Measurements from ENCODE around the gene SP7.
"Not testable (repeated sequence)": the region's sequence is repeated elsewhere in the genome, so short reads cannot be mapped to it uniquely, and the experiment has no call there.

Gene SP7

GRCh38 chr12:53299101-53299453, 37.1 kb downstream of the SP7 start:
- no peak for TF ChIP-seq CTCF (IDR thresholded peaks at IDR 0.05)
- peaks cover 23% of the 10 kb centered on the region for H3K79me2 ChIP-seq
- peaks cover 24% of the 10 kb centered on the region for H3K4me1 ChIP-seq
- H3K36me3 ChIP-seq (ENCODE audit: control insufficient read depth, insufficient read depth, low read length), result no peaks in the 10 kb centered on the region
- H3K27ac ChIP-seq, result peak overlapping the region; percentile 79
- peak overlapping the region; percentile 82 for H3K4me3 ChIP-seq (ENCODE audit: low read depth, low read length)
- H3K9me3 ChIP-seq (ENCODE audit: control insufficient read depth, low read length), result no peaks in the 10 kb centered on the region
- H2AFZ ChIP-seq, result peak overlapping the region; percentile 85
- H3K9ac ChIP-seq, result no peak overlapping the region
- no peaks in the 10 kb centered on the region for H3K27me3 ChIP-seq (ENCODE audit: control insufficient read depth, insufficient read depth, low read length)
- H3K4me2 ChIP-seq (ENCODE audit: low read length), result peak overlapping the region; percentile 98

GRCh38 chr12:53298164-53298563, 38.0 kb downstream of the SP7 start:
- H3K9ac ChIP-seq, result no peak overlapping the region
- TF ChIP-seq CTCF (IDR thresholded peaks at IDR 0.05), result no peak
- no peak overlapping the region for H3K4me2 ChIP-seq (ENCODE audit: low read length)
- H3K36me3 ChIP-seq (ENCODE audit: control insufficient read depth, insufficient read depth, low read length), result no peaks in the 10 kb centered on the region
- peaks cover 24% of the 10 kb centered on the region for H3K4me1 ChIP-seq
- H3K79me2 ChIP-seq, result peaks cover 23% of the 10 kb centered on the region
- H2AFZ ChIP-seq, result no peak overlapping the region
- H3K9me3 ChIP-seq (ENCODE audit: control insufficient read depth, low read length), result no peaks in the 10 kb centered on the region
- no peak overlapping the region for H3K27ac ChIP-seq
- no peak overlapping the region for H3K4me3 ChIP-seq (ENCODE audit: low read depth, low read length)
- no peaks in the 10 kb centered on the region for H3K27me3 ChIP-seq (ENCODE audit: control insufficient read depth, insufficient read depth, low read length)

- H3K4me2 ChIP-seq (ENCODE audit: low read length); H2AFZ ChIP-seq; H3K36me3 ChIP-seq (ENCODE audit: control insufficient read depth, insufficient read depth, low read length); H3K27ac ChIP-seq; H3K4me3 ChIP-seq (ENCODE audit: low read depth, low read length); H3K9ac ChIP-seq; H3K9me3 ChIP-seq (ENCODE audit: control insufficient read depth, low read length); H3K27me3 ChIP-seq (ENCODE audit: control insufficient read depth, insufficient read depth, low read length): not testable (repeated sequence)
- H3K4me1 ChIP-seq, result peaks cover 24% of the 10 kb centered on the region
- peaks cover 23% of the 10 kb centered on the region for H3K79me2 ChIP-seq
These were observed 39.0 kb downstream of the SP7 start for GRCh38 chr12:53297106-53297505.

GRCh38 chr12:53295891-53296219, 40.3 kb downstream of the SP7 start:
- Histone ChIP-seq H3K36me3 (ENCODE audit: control insufficient read depth, insufficient read depth, low read length) (no peaks in the 10 kb centered on the region), H2AFZ (peak overlapping the region; percentile 99), H3K79me2 (peaks cover 23% of the 10 kb centered on the region), H3K9ac (peak overlapping the region; percentile 71), H3K27me3 (ENCODE audit: control insufficient read depth, insufficient read depth, low read length) (no peaks in the 10 kb centered on the region), H3K4me3 (ENCODE audit: low read depth, low read length) (peak overlapping the region; percentile 96), H3K4me2 (ENCODE audit: low read length) (peak overlapping the region; percentile 90), H3K27ac (peak overlapping the region; percentile 90), H3K9me3 (ENCODE audit: control insufficient read depth, low read length) (no peaks in the 10 kb centered on the region), H3K4me1 (peaks cover 24% of the 10 kb centered on the region)
- TF ChIP-seq CTCF (IDR thresholded peaks at IDR 0.05), result no peak

GRCh38 chr12:53295070-53295890, 40.9 kb downstream of the SP7 start, which contains the start of gene PFDN5:
Gene PFDN5, plus strand, starts transcription at chr12:53295542. Its CDS starts 26 bp downstream, at chr12:53295568.
- Histone ChIP-seq H3K36me3 (ENCODE audit: control insufficient read depth, insufficient read depth, low read length) (no peaks in the 10 kb centered on the region), H3K4me1 (peaks cover 21% of the 10 kb centered on the region)
- TF ChIP-seq CTCF (IDR thresholded peaks at IDR 0.05), result peak; percentile 15

More at GRCh38 chr12:53295070-53295890, 40.9 kb downstream of the SP7 start, which contains the start of gene PFDN5:
- peaks cover 20% of the 10 kb centered on the region for H3K79me2 ChIP-seq
- no peaks in the 10 kb centered on the region for H3K9me3 ChIP-seq (ENCODE audit: control insufficient read depth, low read length)
- peak within 1 kb of the TSS; percentile 90 for H3K27ac ChIP-seq
- peak within 1 kb of the TSS; percentile 71 for H3K9ac ChIP-seq
- peak within 1 kb of the TSS; percentile 96 for H3K4me3 ChIP-seq (ENCODE audit: low read depth, low read length)
- H3K4me2 ChIP-seq (ENCODE audit: low read length), result peak within 1 kb of the TSS; percentile 90
- H3K27me3 ChIP-seq (ENCODE audit: control insufficient read depth, insufficient read depth, low read length), result no peaks in the 10 kb centered on the region
- H2AFZ ChIP-seq, result peak within 1 kb of the TSS; percentile 99

Measured in parathyroid adenoma (tissue), 2 donors.